Large intestine (tissue), 3 donors: Measurements from ENCODE around the gene ESYT2. TPM values are rescaled to one million over a fixed set of nuclear protein-coding genes. Genes with fewer than 3 reads are reported as not detected.

Experiments used
- DNase-seq, 2 donors: peaks; one replicate each; pipeline versions ENCODE4 v3.0.0 to v3.0.0-alpha.2; 2013
- H3K27ac ChIP-seq: one replicate; pipeline ENCODE4 v1.5.1; 2013; ENCODE audit warnings: low read length
- H3K27me3 ChIP-seq: 2 replicates; pipeline ENCODE4 v1.6.1; 2013; ENCODE audit warnings: low read length; ENCODE audit not compliant: control insufficient read depth, insufficient read depth
- H3K36me3 ChIP-seq: 2 replicates; pipeline ENCODE4 v1.6.1; 2013; ENCODE audit warnings: low read length; ENCODE audit not compliant: control insufficient read depth, insufficient read depth
- H3K4me1 ChIP-seq: one replicate; pipeline ENCODE4 v1.6.1; 2013; ENCODE audit warnings: low read length; ENCODE audit not compliant: control insufficient read depth, insufficient read depth
- H3K4me3 ChIP-seq: one replicate; pipeline ENCODE4 v1.5.1; 2013; ENCODE audit warnings: low read length
- H3K9me3 ChIP-seq: one replicate; pipeline ENCODE4 v1.6.1; 2013; ENCODE audit warnings: mild to moderate bottlenecking, low read depth, low read length, moderate library complexity; ENCODE audit not compliant: control insufficient read depth
- WGBS: methylation state at CpG from one replicate; pipeline ENCODE4 v1.1.5; 2013; ENCODE audit warnings: low lambda C conversion rate; ENCODE audit not compliant: insufficient coverage; 5-methylcytosine and 5-hydroxymethylcytosine counted together
- polyA plus RNA-seq: library from polyadenylated mRNA; unstranded; fragments of 120-200 nt; gene quantifications from one replicate; pipeline ENCODE4 v1.2.1, GENCODE V29; 2013

Gene ESYT2
- polyA plus RNA-seq, 1 donor: 40.2 TPM

DNA sequence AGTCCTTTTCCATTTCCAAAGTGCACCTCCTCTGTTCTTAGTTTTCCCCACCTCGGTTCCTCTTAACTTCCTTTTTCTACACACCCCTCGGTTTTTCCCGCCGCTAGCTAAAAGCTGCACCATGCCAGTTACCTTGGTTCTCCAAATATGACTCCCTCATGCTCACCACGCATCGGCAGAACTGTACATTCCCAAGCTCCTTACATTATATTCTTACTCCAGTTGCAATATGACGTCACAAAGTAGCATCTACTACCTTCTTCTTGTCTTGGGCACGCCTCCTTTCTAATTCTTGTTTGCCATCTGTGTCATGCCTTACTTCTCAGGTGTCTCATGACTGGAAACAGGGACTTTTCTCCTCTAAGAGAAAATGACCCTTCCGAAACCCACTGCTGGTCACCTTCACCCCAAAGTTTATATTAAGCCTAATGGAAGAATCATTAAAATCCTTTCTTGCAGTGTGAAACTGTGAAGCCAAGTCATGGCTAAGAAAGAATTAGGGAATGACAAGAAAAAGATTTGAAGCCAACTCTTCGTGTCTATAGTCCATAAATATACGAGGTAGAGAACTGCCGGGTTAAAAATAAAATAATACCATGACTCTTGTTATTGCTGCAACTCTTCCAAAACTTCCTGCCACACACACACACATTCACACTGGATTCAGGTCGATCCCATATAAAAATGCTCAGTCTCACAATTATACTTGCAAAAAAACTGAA is 1.7 kb downstream of the ESYT2 start:
- H3K27ac ChIP-seq: peak overlapping the region; percentile 97
- H3K4me1 ChIP-seq: peaks cover 4% of the 10 kb centered on the region

DNA sequence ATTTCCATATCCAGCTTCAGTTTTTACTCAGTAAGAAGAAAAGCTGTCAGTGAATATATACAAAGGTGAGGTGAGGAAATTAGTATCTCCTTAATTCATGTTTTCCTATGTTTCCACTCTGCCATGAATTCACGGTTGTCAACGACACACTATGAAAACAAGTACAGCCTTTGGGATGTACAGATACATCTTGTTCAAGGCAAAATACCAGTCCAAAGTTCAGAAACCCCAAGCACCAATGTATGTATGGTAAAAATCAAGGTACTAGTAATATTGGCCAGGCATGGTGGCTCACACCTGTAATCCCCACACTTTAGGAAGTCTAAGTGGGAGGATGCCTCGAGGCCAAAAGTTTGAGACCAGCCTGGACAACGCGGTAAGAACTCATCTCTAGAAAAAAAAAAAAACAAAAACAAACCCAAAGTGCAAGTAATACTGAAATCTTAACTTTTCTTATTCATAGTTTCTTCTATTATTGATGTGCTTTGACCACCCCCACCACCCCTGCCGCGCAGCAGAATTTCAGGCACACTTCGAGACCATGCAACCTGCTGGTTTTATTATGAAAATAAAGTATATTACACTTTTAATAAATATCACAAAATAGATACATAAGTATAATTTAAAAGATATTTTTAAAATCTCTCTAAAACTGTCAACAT is 3.5 kb downstream of the ESYT2 start:
- Histone ChIP-seq H3K9me3 (no peaks in the 10 kb centered on the region), H3K27me3 (no peaks in the 10 kb centered on the region), H3K27ac (no peak overlapping the region), H3K4me1 (peaks cover 9% of the 10 kb centered on the region), H3K36me3 (no peaks in the 10 kb centered on the region), H3K4me3 (no peak overlapping the region)
- DNase-seq: no peak
- WGBS: 100% methylated on average over 2 of the region's 8 CpGs

More for the DNA sequence above, 1.7 kb downstream of the ESYT2 start:
- peak in 1 of 2 donors; percentile 52 for DNase-seq
- peak overlapping the region; percentile 85 for H3K4me3 ChIP-seq
- no peaks in the 10 kb centered on the region for H3K9me3 ChIP-seq
- no peaks in the 10 kb centered on the region for H3K27me3 ChIP-seq
- 85% methylated on average over 8 of the region's 13 CpGs for WGBS
- no peaks in the 10 kb centered on the region for H3K36me3 ChIP-seq

GRCh38 chr7:158824028-158824427 is 5.3 kb downstream of the ESYT2 start:
- DNase-seq: no peak

DNA sequence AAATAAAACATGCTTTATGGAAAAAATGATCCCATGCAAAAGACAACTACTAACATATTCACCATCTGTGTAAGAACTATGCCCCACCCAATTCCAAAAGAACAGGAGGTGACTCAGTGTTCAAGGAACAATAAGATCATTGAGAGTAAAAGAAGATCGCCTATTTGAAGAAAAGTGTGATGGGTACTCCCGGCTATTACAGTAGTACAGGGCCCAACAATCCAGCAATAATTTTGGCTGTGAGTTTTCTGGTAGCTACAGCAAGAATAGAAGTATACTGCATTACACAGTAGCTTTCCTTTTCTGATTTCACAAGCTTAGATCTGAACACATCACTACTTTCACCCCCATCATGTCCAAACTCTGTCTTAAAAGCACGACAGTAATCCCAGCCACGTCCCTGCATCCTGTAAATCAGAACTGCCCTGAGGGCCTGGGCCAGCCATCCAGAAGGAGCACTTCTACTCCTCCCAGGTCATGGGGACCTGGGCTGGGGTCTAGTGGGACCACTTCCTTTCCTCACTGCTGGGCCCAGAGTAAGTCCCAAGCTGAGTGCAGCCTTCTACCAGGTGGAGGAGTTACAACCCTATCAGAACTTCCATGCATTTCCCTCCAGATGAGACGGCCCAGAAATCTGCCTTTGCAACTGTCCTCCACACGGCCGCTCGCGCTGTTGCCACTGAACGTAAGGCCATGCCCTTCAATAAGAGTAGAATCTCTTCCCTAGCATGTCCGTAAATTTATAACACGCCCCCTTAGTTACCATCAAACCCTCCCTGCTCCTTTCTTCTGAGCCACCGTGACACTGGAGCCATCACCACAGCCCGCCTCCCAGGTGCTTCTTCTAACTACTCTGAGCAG is 7.9 kb downstream of the ESYT2 start:
- WGBS: no CpG with 5 or more reads among the region's 14 CpGs
- Histone ChIP-seq H3K9me3 (no peaks in the 10 kb centered on the region), H3K36me3 (no peaks in the 10 kb centered on the region), H3K4me1 (peaks cover 20% of the 10 kb centered on the region), H3K4me3 (no peak overlapping the region), H3K27me3 (no peaks in the 10 kb centered on the region), H3K27ac (no peak overlapping the region)
- DNase-seq: peak in 1 of 2 donors; percentile 48

More at GRCh38 chr7:158824028-158824427, 5.3 kb downstream of the ESYT2 start:
- Histone ChIP-seq H3K36me3 (no peaks in the 10 kb centered on the region), H3K9me3 (no peaks in the 10 kb centered on the region), H3K27me3 (no peaks in the 10 kb centered on the region), H3K4me1 (peaks cover 6% of the 10 kb centered on the region), H3K4me3 (no peak overlapping the region), H3K27ac (no peak overlapping the region)
- WGBS: no CpG with 5 or more reads among the region's 4 CpGs

- H3K4me1 ChIP-seq: peaks cover 23% of the 10 kb centered on the region
- no peak overlapping the region for H3K4me3 ChIP-seq
- H3K27me3 ChIP-seq: no peaks in the 10 kb centered on the region
- DNase-seq: no peak
- WGBS: 100% methylated on average over 1 of the region's 3 CpGs
- no peaks in the 10 kb centered on the region for H3K36me3 ChIP-seq
- H3K27ac ChIP-seq: no peak overlapping the region
- H3K9me3 ChIP-seq: no peaks in the 10 kb centered on the region
These were observed 8.7 kb downstream of the ESYT2 start for GRCh38 chr7:158820656-158821055.

DNA sequence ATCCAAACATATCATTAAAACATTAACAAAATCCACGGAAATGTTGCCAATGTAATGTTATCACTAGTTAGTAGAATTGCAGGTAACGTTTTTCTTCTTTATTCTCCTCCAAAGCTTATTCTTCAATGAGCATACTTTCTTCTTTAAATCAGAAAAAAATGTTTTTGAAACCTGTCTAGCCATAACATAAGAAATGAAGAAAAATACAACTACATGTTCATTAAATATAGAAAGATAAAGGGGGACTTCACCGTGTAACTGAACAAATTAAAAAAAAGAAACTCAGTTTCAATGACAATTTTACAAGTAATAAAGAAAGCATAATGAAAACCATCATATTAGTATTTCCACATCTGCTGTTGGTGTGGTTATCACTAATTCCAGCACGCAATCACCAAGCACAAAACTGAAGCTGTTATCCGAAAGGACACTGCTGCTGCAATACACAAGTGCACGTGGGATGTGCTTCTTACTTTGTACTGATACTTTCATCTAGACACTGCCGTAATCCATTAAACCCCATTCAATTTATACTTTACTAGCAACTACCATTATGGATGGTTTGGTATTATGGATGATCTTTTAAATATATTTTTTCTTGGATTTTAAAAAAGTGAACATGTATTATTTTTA is 9.6 kb downstream of the ESYT2 start:
- Histone ChIP-seq H3K4me3 (no peak overlapping the region), H3K36me3 (no peaks in the 10 kb centered on the region), H3K9me3 (no peaks in the 10 kb centered on the region), H3K4me1 (peaks cover 27% of the 10 kb centered on the region), H3K27me3 (no peaks in the 10 kb centered on the region), H3K27ac (peak overlapping the region; percentile 88)
- 86% methylated on average over 3 of the region's 7 CpGs for WGBS
- DNase-seq: no peak

- Histone ChIP-seq H3K4me1 (peaks cover 32% of the 10 kb centered on the region), H3K27ac (peak overlapping the region; percentile 88), H3K4me3 (peak overlapping the region; percentile 5), H3K27me3 (no peaks in the 10 kb centered on the region), H3K9me3 (no peaks in the 10 kb centered on the region), H3K36me3 (no peaks in the 10 kb centered on the region)
- WGBS: 0% methylated on average over 2 of the region's 15 CpGs
- peak; percentile 79 to 86 for DNase-seq
These were observed 10.7 kb downstream of the ESYT2 start for GRCh38 chr7:158818325-158819213.

- Histone ChIP-seq H3K4me1 (peaks cover 34% of the 10 kb centered on the region), H3K4me3 (no peak overlapping the region), H3K27ac (no peak overlapping the region), H3K27me3 (no peaks in the 10 kb centered on the region), H3K9me3 (no peaks in the 10 kb centered on the region), H3K36me3 (no peaks in the 10 kb centered on the region)
- DNase-seq: peak in 1 of 2 donors; percentile 27
- WGBS: no CpG with 5 or more reads among the region's 2 CpGs
These were observed 12.3 kb downstream of the ESYT2 start for GRCh38 chr7:158816995-158817394.

- no peaks in the 10 kb centered on the region for H3K36me3 ChIP-seq
- H3K9me3 ChIP-seq: no peaks in the 10 kb centered on the region
- no peak overlapping the region for H3K4me3 ChIP-seq
- DNase-seq: no peak
- no peaks in the 10 kb centered on the region for H3K27me3 ChIP-seq
- no CpG with 5 or more reads among the region's 3 CpGs for WGBS
- H3K4me1 ChIP-seq: peaks cover 33% of the 10 kb centered on the region
- H3K27ac ChIP-seq: no peak overlapping the region
These were observed 13.0 kb downstream of the ESYT2 start for GRCh38 chr7:158816271-158816670.
